ENCODE measurements around the gene KIF26A.

GRCh38 chr14:104164512-104164911, 26.1 kb downstream of the KIF26A start:
- TF ChIP-seq EZH2 (IDR thresholded peaks at IDR 0.05; ENCODE audit: borderline replicate concordance) = no peak
- TF ChIP-seq CTCF (IDR thresholded peaks at IDR 0.05; ENCODE audit: poor library complexity) = no peak

Data from hepatocyte (in vitro differentiated cells).